ENCODE data around the gene ARMC10. TPM values are rescaled to one million over a fixed set of nuclear protein-coding genes. Genes with fewer than 3 reads are reported as not detected.
"Not testable (repeated sequence)": the region's sequence is repeated elsewhere in the genome, so short reads cannot be mapped to it uniquely, and the experiment has no call there.

The ARMC10 gene
- polyA plus RNA-seq (2014; cell fraction: cytosol; rRNA removed) = 25.3 and 26.5 TPM in 2 replicates
- 11.8 and 16.1 TPM in 2 replicates for polyA plus RNA-seq (2014; cell fraction: nucleus; rRNA removed)

GRCh38 chr7:103074519-103075336 is at the start of gene ARMC10, which contains the start of gene FBXL13:
Gene ARMC10, plus strand, starts transcription at chr7:103075140. Its CDS starts 133 bp downstream, at chr7:103075273.
Gene FBXL13, minus strand, starts transcription at chr7:103074796.
- peak; percentile 92 for DNase-seq (ENCODE audit: low spot score)

DNA sequence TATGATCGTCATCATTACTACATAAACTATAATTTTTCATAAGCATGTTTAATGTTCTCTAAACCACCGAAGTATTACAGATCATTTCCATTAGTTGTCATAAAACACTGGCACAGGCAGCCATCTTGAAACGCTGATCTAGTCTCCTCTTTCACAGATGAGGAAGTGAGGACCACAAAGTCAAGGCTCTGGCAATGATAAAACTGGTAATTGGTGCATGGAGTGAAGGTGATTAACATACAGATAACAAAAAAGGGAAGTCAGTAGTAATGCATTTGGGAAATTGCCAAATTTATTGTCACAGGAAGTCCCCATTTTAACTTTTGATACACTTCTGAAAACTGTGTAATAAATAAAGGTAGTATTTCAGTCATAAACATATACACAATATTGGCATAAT is 49.6 kb upstream of the ARMC10 start:
- DNase-seq (ENCODE audit: low spot score) = no peak

DNA sequence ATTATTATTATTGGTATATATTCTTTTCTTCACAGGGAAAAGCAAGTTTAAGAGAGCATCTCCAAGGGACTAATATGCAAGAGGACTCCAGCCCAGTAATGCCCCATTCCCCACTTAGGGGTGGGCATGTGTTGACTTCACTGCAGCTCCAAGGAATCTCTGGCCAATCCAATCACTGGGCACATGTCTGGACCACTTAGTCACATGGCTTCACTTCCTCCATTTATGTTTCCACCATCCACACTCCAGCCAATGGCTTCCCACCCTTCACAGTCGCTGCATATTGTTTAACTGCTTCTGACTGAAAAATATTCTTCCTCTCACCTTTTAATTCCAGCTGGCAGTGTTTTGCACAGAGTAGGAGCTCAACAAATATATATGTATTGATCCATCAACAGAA is 43.9 kb upstream of the ARMC10 start:
- no peak for DNase-seq (ENCODE audit: low spot score)

- DNase-seq (ENCODE audit: low spot score) = no peak
Measured at GRCh38 chr7:103031781-103032180, 43.2 kb upstream of the ARMC10 start.

DNA sequence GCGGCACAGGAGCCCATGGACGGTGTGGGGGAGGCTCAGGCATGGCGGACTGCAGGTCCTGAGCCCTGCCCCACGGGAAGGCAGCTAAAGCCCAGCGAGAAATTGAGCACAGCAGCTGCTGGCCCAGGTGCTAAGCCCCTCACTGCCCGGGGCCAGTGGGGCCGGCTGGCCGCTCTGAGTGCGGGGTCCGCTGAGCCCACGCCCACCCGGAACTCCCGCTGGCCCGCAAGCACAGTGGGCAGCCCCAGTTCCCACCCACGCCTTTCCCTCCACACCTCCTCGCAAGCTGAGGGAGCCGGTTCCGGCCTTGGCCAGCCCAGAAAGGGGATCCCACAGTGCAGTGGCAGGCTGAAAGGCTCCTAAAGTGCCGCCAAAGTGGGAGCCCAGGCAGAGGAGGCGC is 40.6 kb upstream of the ARMC10 start:
- DNase-seq (ENCODE audit: low spot score) = not testable (repeated sequence)

DNA sequence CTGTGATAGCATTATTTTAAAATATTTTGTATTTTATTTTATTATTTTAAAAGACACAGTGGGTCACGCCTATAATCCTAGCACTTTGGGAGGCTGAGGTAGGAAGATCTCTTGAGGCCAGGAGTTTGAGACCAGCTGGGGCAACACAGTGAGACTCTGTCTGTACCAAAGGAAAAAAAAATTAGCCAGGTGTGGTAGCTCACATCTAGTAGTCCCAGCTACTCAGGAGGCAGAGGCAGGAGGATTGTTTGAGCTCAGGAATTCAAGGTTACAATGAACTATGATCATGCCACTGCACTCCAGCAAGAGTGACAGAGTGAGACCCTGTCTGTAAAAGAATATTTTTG is 37.5 kb upstream of the ARMC10 start:
- no peak for DNase-seq (ENCODE audit: low spot score)

- DNase-seq (ENCODE audit: low spot score) = not testable (repeated sequence)
Measured at GRCh38 chr7:103037823-103038739, 36.9 kb upstream of the ARMC10 start.

DNA sequence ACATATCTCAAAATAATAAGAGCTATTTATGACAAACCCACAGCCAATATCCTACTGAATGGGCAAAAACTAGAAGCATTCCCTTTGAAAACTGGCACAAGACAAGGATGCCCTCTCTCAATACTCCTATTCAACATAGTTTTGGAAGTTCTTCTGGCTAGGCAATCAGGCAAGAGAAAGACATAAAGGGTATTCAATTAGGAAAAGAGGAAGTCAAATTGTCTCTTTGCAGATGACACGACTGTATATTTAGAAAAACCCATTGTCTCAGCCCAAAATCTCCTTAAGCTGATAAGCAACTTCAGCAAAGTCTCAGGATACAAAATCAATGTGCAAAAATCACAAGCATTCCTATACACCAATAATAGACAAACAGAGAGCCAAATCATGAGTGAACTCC is 33.1 kb upstream of the ARMC10 start:
- DNase-seq (ENCODE audit: low spot score) = not testable (repeated sequence)

DNA sequence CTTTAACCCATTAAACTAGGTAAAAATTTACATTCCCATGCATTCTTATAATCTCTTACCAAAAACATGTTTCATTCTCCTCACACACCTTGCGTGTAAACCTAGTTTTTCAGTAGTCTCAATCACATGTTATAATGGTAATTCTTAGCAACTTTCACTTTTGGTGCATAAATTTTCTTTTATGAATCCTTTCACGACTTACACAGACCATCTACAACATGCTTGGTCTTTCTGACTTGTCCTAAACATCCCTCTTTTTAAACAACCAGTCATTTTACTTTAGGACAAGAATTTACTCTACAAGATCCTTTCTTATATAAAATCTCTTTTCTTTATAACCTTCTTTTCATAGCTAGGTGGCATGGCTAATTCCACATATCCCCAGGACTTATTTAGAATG is 26.1 kb upstream of the ARMC10 start:
- DNase-seq (ENCODE audit: low spot score) = no peak

DNA sequence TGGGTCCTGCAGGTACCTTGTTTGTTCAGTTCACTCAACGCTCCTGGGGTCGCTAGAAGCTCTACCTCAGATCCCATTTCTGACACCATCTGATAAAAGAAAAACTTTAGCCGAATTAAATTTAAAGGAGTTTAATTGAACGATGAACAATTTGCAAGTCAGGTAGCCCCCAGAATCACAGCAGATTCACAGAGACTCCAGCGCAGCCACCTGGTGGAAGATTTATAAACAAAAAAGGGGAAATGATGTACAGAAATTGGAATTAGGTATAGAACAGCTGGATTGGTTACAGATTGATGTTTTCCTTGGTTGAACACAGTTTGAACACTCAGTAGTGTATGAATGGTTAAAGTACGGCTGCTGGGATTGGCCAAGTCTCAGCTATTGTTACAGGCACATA is 23.4 kb upstream of the ARMC10 start:
- DNase-seq (ENCODE audit: low spot score) = no peak

DNA sequence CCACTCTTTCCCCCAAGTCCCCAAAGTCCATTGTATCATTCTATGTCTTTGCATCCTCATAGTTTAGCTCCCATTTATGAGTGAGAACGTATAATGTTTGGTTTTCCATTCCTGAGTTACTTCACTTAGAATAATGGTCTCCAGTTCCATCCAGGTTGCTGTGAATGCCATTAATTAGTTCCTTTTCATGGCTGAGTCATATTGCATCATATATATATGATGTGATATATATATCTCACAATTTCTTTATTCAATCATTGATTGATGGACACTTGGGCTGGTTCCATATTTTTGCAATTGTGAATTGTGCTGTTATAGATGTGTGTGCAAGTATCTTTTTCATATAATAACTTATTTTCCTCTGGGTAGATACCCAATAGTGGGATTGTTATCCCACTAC is 18.9 kb upstream of the ARMC10 start:
- DNase-seq (ENCODE audit: low spot score) = not testable (repeated sequence)

GRCh38 chr7:103058122-103058521 is 16.8 kb upstream of the ARMC10 start:
- no peak for DNase-seq (ENCODE audit: low spot score)

DNA sequence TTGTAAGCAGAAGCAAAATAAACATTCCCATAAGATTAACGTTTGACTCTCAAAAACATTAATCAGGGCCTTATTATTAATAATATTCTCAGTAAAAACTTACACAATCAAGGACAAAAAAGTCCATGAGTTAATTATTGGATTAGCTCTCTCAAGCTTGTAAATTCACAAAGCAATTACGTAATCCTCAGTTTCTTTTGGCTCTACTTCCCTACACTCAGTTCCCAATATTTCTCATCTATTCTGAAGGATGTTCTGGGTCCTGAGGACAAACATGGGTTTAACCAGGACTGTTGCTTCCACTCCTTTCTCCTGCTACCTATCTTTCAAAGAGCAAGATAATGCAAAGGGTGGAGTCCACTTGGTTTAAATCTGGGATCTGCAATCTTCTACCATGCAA is 15.5 kb upstream of the ARMC10 start:
- DNase-seq (ENCODE audit: low spot score) = no peak

GRCh38 chr7:103063895-103064294 is 11.0 kb upstream of the ARMC10 start:
- no peak for DNase-seq (ENCODE audit: low spot score)

- DNase-seq (ENCODE audit: low spot score) = peak; percentile 33
Measured at GRCh38 chr7:103065667-103066066, 9.3 kb upstream of the ARMC10 start.

GRCh38 chr7:103068414-103069403 is 6.2 kb upstream of the ARMC10 start:
- no peak for DNase-seq (ENCODE audit: low spot score)

GRCh38 chr7:103071000-103071399 is 3.9 kb upstream of the ARMC10 start:
- no peak for DNase-seq (ENCODE audit: low spot score)

- DNase-seq (ENCODE audit: low spot score) = peak; percentile 14
Measured at GRCh38 chr7:103073989-103074518, 886 bp upstream of the ARMC10 start.

- DNase-seq (ENCODE audit: low spot score) = peak; percentile 67
Measured at GRCh38 chr7:103075337-103075918, 488 bp downstream of the ARMC10 start.

DNA sequence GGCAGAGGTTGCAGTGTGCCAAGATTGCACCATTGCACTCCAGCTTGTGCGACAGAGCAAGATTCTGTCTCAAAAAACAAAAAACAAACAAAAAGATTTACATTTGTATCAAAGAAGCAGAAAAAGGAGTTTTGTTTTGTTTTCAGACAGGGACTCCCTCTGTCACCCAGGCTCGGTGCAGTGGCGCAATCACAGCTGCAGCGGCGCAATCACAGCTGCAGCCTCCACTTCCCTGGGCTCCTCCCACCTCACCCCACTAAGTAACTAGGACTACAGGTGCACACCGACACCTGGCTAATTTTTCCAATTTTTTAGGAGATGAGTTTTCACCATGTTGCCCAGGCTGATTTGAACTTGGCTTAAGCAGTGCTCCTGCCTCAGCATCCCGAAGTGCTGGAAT is 1.8 kb downstream of the ARMC10 start:
- DNase-seq (ENCODE audit: low spot score) = no peak

Measured in SK-N-DZ (cell line).